NCI-H526 treated with DMSO at 0.1 percent for 48 hours (cell line): ENCODE measurements around the gene SGMS1.
"Not testable (repeated sequence)": the region's sequence is repeated elsewhere in the genome, so short reads cannot be mapped to it uniquely, and the experiment has no call there.

ENCODE experiments used
- DNase-seq: peaks from one replicate; lab custom pipeline; 2025; lab: John Stamatoyannopoulos, UW

Gene SGMS1

DNA sequence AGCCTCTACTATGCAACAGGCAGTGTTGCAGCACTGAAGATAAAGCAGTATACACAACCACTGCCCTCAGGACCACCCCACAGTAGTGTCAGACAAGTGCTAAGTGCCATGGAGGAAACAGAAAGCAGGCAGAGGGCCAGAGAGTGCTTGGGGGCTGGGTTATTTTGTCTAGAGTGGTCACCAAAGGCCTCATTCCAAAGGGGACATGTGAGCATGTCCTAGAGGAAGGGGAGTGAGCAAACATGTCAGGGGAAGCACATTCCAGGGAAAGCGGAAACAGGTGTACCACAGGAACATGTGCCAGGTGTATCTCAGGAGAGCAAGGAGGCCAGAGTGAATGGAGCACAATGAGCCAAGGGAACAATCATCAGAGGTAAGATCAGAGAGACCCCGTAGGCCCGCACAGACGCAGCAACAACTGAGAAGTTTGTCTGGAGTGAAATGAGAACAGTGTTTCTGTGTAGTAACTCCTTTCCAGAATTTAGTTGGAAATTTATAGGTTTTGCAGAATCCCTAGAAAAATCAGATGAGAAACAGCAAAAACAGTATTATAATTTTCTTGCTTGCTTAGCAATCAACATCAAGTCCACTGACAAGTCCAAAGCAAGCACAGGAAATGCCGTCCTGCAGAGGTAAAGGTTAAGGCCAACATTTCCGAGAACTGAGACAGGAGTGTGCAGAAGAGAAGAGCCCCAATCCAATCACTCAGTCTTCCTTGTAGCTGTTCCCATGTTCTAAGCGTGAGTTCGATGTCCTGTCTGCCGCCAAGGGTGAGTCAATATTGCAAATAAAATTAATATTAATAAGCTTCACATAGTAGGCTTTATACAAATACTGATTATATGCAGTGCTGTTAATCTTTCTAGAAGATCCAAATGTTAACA, 67.3 kb downstream of the SGMS1 start:
- no peak for DNase-seq

DNA sequence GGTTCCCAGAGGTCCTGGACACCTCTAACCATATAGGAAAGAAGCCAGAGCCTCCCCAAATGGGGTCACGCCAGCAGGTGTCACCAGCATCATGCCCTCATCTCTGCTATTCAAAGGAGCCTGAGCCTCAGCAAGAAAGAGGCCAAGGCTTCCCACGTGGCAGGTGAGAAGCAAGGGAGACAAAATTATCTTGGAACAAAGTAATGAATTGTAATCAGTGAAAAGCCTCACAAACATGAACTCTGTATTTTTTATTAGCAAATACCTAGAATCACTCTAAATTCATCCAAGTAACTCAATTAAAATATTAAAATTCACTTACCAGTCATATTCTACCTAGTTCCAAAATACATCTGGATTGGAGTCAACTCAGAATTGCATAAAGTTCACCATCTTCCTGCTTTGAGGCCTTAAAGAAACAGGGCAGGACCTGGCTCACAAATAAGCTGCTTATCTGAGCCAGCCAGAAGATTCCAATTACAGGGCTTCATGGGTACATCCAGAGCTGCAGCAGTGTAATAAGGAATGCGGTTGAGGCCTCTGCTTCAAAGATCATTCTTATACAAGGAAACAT, 68.7 kb downstream of the SGMS1 start:
- no peak for DNase-seq

- DNase-seq, result no peak
Observed at GRCh38 chr10:50554376-50554994, 69.3 kb downstream of the SGMS1 start.

GRCh38 chr10:50552771-50553535, 70.8 kb downstream of the SGMS1 start:
- DNase-seq, result no peak

GRCh38 chr10:50552308-50552707, 71.4 kb downstream of the SGMS1 start:
- no peak for DNase-seq

- no peak for DNase-seq
Observed at GRCh38 chr10:50551894-50552293, 71.9 kb downstream of the SGMS1 start.

DNA sequence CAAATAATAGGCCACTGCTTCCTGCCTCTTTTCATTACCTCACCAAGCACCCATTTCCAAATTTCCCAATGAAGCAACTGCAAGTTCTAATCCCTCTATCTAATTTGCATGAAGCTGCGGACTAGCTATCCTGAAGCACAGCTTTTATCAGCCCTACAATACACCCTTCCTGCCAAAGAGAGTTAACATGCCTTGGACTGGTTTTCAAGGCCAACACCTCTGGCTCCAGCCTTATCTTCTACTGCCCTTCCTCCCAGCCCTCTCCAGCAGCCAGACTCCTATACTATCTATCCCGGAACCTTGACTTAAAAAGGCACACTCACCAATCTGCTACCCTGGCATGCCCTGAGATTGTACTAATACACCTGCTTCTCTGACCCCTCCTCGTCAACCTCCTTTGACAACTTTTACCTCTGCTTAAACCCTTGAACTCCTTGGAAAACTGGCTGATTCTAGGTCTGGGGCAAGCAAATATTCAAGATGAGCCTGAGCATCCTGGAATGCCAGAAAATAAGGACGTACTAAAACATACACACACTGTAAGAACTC, 73.4 kb downstream of the SGMS1 start:
- DNase-seq, result peak; percentile 45

- not testable (repeated sequence) for DNase-seq
Observed at GRCh38 chr10:50549186-50549585, 74.6 kb downstream of the SGMS1 start.

GRCh38 chr10:50548481-50548880, 75.3 kb downstream of the SGMS1 start:
- not testable (repeated sequence) for DNase-seq

DNA sequence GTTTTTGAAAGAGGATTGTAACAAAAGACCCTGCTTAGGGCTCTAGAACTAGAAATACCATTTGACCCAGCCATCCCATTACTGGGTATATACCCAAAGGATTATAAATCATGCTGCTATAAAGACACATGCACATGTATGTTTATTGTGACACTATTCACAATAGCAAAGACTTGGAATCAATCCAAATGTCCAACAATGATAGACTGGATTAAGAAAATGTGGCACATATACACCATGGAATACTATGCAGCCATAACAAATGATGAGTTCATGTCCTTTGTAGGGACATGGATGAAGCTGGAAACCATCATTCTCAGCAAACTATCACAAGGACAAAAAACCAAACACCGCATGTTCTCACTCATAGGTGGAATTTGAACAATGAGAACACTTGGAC, 77.5 kb downstream of the SGMS1 start:
- not testable (repeated sequence) for DNase-seq

DNA sequence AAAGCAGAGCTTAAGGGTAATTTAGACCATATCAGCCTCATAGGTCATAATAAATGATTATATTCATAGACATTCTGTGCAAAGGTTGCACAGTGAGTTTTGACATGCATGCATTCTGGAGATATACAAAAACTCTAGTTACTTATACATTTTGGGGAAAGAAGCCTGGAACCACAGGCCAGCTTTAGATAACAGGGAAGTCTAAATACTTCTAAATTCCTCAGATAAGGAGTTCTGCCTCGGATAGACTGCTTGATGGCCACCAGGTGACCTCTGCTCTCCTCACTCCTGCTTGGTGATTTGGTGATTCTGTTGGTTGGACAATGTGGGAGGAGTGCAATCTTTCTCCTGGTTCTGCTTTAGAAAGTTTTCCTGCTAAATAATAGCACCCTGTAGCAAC, 77.9 kb downstream of the SGMS1 start:
- DNase-seq, result no peak

GRCh38 chr10:50544857-50545429, 78.8 kb downstream of the SGMS1 start:
- no peak for DNase-seq

DNA sequence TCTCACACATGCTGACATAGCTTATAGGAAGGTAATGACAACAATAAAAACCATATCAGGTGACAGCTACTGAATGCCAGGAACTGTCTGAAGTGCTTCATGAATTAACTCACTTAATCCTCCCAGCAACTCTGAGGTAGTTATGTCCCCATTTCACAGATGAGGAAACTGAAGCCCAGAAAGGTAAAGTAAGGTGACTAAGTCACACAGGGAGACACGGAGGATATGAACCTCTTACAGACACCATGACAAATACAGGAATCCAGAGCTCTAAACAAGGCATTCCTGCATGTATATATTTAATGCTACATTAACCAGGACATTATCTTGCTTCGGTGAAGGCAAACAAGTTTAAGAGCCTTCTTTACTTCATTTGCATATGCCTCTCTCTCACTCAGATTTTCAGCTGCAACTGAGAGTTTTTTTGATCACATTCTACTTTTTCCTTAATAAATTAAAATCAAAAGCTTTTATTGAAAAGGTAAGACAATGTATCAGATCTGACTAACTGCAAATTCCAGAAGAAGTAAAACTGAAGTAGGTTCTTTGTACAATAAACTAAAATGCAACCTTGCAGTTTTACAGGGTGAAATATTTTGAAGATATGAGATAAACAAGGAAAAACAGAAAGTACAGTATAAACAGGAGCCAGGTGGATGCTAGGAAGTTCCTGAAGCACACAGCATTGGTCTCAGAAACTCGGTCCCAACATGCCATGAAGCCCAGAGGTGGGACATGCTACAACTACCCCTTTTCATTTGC, 79.5 kb downstream of the SGMS1 start:
- peak; percentile 7 for DNase-seq

GRCh38 chr10:50542871-50543270, 80.9 kb downstream of the SGMS1 start:
- DNase-seq, result no peak

GRCh38 chr10:50541921-50542320, 81.8 kb downstream of the SGMS1 start:
- DNase-seq, result no peak

DNA sequence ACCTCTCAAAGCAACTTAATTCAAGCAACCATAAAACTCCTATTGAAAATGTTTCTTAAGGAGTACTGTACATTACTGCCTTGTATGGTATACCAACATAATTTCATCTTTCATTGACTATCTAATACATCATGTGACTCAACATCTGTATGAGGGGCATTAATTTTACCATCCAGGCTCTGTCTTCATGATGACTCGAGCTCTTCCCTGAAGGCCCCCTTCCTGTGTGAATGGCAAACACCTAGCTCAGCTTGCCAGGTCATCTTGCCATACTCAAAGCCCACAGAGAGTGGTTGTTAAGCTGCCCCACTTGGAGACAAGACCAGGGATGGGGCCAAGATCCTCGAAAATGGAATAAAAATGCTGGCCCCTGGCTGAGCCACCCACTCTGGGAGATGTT, 82.4 kb downstream of the SGMS1 start:
- DNase-seq, result no peak

DNA sequence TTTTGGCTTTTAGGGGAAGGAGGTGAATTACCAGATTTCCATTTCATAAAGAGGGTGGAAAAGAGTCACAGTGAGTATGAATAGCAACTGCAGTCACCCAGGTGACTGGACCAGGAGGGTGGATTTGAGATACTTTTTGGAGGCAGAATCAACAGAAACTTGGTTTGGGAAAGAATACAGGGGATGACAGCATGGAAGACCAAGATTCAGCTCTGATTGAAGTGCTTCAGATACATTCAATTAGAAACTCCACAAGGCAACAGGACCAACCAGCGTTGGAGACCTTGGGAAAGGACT, 83.0 kb downstream of the SGMS1 start:
- DNase-seq, result no peak

DNA sequence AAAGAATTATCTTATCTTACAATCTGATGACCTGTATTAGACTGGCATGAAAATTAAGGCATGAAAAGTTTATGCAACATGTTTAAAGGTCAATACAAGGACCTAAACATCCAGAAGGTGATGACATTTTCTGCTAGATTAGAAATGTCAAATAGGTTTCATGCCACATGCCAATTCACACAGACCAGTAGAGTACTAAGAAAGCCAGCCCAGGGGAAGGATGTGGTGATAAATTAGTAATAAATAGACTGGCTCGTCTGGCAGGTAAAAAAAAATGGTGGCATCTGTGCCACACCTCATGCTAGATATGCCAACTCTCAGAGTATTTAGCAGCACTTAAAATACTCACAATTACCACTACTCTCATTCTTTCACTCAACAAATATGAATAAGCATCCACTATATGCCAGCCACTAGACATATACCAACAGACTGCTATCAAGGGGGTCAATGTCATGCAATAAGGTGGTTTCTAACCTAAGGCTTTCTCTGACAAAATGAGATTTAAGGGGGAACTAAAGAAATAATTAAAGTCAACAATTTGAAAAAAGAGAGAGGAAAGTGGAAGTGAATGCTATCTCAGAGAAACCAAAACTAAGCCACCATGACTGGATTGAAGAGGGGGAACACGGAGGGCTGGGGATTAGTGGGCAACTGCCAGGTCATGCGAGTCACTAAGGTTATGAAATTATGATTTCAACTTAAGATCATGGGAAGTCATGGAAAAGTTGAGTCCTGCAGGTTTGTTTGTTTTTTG, 83.5 kb downstream of the SGMS1 start:
- no peak for DNase-seq

DNA sequence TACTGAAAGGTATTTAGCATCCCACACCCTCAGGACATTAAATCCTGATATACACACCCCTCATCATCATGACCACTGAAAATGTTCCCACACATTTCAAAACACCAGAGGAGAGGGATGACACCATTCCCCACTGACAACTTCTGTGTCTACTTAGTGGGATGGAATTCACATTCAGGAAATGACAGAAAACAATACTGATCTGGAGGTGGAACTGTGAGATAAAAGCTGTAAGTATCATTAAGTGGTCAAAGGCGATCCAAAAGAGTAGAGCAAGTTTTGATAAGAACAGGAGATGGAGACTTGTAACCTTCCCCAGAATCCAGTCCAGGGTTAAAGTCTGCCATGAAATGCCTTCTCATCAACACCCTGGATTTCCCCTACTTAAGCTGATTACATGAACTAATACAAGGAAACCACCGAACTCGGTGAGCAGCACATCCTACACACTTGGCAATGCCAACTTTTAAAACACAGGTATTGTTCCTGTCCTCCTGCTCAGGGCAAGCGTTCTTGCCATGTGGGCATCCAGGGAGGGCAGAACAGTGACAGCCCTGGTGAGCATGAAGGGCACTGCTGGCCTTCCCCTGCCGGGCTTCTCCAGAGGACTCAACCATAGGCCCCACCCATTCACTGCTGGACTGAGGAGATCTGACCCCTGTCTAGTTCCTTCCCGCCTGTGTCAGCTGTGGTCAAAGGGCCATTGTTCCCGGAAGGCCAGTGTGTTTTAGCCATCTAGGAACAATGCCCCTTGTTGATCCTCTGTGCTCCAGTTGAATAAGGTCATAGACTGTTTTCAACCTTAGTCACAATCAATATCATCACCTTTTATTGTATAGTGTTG, 85.0 kb downstream of the SGMS1 start:
- no peak for DNase-seq
